GM18505 (cell line): ENCODE data around the gene TRMT10B.
A peak's percentile ranks its signal among the peaks of the same experiment; 100 is the strongest.
"Not testable (repeated sequence)": the region's sequence is repeated elsewhere in the genome, so short reads cannot be mapped to it uniquely, and the experiment has no call there.

Experiments
- ATAC-seq: cut with Tn5 transposase; IDR thresholded peaks from one replicate; pipeline ENCODE4 v1.9.1; 2021; ENCODE audit not compliant: unreplicated experiment
- POLR2A ChIP-seq: IDR thresholded peaks from 4 replicates; pipeline ENCODE4 v1.6.1; 2011; ENCODE audit warnings: borderline replicate concordance; ENCODE audit not compliant: insufficient read depth, insufficient read length; ENCODE audit errors: extremely low read depth

TRMT10B gene

DNA sequence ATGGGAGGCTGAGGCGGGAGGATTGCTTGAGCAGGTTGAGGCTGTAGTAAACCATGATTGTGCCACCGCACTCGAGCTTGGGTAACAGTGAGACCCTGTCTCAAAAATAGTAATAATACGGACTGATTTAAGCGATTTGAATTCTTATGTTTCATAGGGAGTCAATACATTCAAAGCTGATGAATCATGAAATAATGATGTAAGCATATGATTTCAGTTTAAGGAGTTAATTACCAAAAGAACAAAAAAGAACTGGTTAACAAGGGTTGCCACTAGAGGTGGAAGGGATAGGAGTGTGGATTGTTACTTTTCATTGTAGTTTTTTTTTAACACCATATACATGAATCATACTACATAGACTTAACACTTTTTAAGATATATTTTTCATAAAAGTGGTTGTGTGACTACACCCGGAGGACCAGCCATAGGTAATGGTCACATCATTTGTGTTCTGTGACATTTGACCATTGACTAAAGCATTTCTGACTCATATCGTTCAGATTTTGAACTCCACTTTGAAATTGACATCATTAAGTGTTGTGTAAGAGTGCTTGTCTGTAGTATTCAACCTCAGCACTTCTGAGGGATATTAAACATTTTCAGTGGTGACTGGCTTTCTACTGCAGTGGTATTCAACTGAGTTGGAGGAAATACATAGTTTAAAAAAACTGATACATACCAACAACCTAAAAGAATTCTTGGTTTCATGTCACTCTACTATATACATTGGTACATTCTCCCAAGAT, 7.0 kb downstream of the TRMT10B start:
- ATAC-seq, result no peak
- TF ChIP-seq POLR2A, result no peak

GRCh38 chr9:37761511-37761910, 7.9 kb downstream of the TRMT10B start:
- TF ChIP-seq POLR2A, result no peak
- no peak for ATAC-seq

- ATAC-seq, result not testable (repeated sequence)
Observed at GRCh38 chr9:37765263-37765662, 11.7 kb downstream of the TRMT10B start.

- no peak for TF ChIP-seq POLR2A
- ATAC-seq, result no peak
Observed at GRCh38 chr9:37769306-37769705, 15.7 kb downstream of the TRMT10B start.

GRCh38 chr9:37769995-37770394, 16.4 kb downstream of the TRMT10B start:
- no peak for ATAC-seq
- TF ChIP-seq POLR2A, result no peak

DNA sequence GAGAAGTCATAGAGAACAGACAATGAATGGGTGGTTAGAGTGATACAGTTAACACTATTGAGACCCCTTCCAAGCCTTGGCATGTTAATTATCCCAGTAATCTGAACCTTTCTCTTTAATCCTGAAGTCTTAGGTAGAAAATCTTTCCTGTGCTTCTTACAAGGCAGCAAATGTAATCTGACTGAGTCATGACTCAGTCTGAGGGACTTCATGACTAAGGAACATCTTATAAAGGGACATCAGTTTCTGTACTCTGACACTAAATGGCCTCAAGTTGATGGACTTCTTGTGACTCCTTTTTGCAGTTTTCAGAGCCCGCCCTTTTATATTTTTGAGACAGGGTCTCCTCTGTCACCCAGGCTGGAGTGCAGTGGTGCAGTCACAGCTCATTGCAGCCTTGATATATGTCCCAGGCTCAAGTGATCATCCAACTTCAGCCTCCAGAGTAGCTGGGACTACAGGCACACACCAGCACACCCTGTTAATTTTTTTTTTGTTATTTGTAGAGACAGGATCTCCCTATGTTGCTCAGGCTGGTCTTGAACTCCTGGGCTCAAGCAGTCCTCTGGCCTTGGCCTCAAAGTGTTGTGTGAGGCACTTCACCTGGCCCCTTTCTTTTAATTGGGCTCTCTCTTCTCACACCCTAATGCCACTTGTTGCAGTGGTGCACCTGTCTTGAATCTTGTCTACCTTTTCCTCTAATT, 21.8 kb downstream of the TRMT10B start:
- no peak for TF ChIP-seq POLR2A
- ATAC-seq, result no peak

DNA sequence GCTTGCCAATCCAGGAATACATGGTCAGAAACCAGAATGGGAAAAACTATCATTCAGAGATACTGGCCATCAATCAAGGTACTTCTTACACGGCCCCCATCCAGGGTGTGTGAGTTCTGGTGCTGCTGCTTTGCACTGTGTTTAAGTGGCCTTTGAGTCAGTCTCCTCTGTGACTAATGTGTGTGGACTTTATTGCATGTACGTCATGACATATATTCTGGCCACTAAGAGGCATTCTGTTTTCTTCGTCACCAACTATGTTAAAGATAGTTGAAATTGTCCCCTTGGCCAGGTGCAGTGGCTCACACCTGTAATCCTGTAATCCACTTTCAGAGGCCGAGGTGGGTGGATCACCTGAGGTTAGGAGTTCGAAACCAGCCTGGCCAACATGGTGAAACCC, 22.7 kb downstream of the TRMT10B start:
- TF ChIP-seq POLR2A, result no peak
- ATAC-seq, result no peak

DNA sequence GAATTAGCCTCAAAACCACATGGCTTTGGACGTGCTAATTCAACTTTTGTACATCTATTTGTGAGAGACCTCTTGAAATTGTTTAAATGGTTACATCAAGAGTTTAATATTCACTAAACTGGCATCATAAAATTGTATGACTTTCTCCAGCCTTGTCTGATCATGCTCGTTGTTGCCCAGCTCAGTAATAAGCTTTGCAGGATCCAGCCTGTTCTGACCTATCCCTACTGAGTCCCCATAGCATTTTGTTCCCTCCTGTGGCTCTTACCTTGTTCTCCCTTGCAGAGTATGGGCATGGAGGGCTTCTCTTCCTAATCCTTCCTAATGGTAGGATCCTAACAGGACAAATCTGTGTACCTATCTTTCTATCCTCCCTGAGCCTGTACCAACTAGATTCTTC, 24.9 kb downstream of the TRMT10B start:
- no peak for TF ChIP-seq POLR2A
- ATAC-seq, result no peak

- ATAC-seq, result no peak
Observed at GRCh38 chr9:37784291-37784615, 30.6 kb downstream of the TRMT10B start.

DNA sequence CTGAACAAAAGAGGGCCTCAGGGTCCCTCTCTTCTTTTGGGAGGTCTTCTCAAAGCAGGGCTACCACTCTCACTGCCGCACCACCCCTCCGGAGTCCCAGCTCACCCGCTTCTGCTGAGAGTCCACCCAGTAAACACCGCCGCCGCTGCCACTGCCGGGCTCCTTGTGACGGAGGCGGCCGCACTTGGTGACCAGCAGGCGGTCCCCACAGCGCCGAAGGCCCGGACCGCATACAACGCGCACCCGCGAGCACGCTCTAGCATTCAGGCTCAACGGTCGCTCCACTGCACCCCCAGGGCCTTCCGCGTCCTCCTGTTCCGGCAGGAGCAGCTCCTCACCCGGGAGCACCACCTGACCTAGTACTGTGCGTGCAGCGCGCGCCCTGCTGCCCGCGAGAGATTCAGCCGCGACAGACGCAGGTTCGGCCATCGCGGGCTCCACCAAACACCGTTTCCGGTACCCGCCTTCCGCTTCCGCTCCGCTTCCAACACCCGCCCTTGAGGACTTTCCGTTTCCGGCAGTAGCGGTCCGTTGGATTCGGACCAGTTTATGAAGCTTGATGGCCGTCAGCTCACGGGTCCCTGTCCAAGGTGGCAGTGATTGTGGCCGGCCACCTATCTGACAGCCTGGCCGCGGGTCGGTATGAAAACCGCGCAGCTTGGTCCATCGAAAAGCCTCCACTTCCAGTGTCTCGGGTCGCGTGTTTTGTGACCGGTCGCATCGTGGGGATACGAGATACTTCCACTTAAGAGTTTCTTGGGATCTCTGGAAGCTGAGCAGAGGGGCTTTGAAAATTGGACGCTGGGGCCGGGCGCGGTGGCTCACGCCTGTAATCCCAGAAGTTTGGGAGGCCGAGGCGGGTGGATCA, 31.2 kb downstream of the TRMT10B start, which contains the start of gene EXOSC3:
Gene EXOSC3, minus strand, starts transcription at position 449 of the 868 bp plus-strand sequence. Its CDS starts 20 bp downstream, at position 429.
- peak; percentile 85 for ATAC-seq
- peak; percentile 97 for TF ChIP-seq POLR2A

More at GRCh38 chr9:37784291-37784615, 30.6 kb downstream of the TRMT10B start:
- no peak for TF ChIP-seq POLR2A

DNA sequence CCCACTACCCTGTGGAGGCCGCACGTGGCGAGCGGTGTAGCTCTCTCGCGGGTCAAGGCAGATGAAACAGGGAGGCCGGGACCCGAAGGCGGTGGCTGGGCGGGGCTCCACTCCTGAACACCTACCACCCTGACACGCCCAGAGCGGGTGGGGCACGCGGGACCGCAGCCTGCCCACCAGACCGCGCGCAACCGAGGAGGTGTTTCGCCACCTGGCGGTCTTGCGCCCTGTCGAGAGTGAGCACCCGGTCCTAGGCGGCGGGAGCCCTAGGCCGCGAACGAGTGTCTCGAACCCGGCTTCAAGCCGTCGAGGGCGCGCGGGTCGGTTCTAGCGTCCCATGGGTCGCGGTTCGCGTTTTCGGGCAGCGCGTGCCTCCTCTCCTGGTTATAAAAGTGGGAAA, 33.5 kb downstream of the TRMT10B start:
- ATAC-seq, result no peak
- TF ChIP-seq POLR2A, result no peak

- no peak for TF ChIP-seq POLR2A
- ATAC-seq, result no peak
Observed at GRCh38 chr9:37788332-37788731, 34.7 kb downstream of the TRMT10B start.

DNA sequence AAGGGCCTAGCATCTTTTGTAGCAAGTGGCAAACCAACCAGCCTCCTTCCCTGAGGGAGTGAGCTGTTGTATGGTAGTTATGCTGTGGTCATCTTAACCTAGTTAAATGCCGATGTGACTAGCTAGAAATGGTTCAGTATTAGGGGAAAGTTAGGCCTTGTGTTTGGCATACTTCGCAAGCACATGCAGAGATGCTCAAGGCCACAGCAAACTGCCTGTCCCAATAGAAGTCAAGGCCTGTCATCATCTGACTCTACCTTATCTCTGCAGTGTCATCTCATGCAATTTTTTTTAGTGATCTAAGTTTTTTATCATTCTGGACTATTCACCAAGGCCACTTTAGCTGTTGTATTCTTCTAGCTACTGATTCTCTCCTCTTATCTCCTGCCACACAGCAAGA, 36.5 kb downstream of the TRMT10B start:
- no peak for ATAC-seq
- TF ChIP-seq POLR2A, result no peak
